ENCODE results near the gene SLFN5.

GRCh38 chr17:35314415-35315216, 71.7 kb downstream of the SLFN5 start:
- no peak for TF ChIP-seq POLR2A (IDR thresholded peaks at IDR 0.05)
- TF ChIP-seq CTCF (IDR thresholded peaks at IDR 0.05): no peak

Measured in stomach (tissue), 4 donors.